ENCODE data around the gene EPHA4. TPM values are rescaled to one million over a fixed set of nuclear protein-coding genes. Genes with fewer than 3 reads are reported as not detected.

Gene EPHA4
- total RNA-seq, 1 experiment from 2014 or later = 3.4 TPM

- POLR2A ChIA-PET = no interaction called here
- in situ Hi-C loops (cut with HindIII; ENCODE audit: low pct_unique_long_range_greater_than_20kb, low sequenced_read_pairs) (no loop called here), intact Hi-C loops (cut with micrococcal nuclease; ENCODE audit: unreplicated experiment) (no loop called here)
- H3K4me3 ChIP-seq (ENCODE audit: low read depth in 2 of 2, low read length in 2 of 2) = no peak overlapping the region
- no peaks in the 10 kb centered on the region for H3K9me3 ChIP-seq (ENCODE audit: control insufficient read depth, insufficient read depth, low read depth, low read length)
- no TSS peak for BruUV-seq (replicated peaks)
- H3K4me1 ChIP-seq (ENCODE audit: control insufficient read depth, insufficient read depth, low read length) = no peaks in the 10 kb centered on the region
- no peaks in the 10 kb centered on the region for H3K27me3 ChIP-seq (ENCODE audit: control insufficient read depth, insufficient read depth, low read length)
- ATAC-seq (no peak), DNase-seq (ENCODE audit: low read depth, low spot score) (no peak)
- no peaks in the 10 kb centered on the region for H3K36me3 ChIP-seq (ENCODE audit: control insufficient read depth, insufficient read depth, low read length)
- TF ChIP-seq REST (IDR thresholded peaks at IDR 0.05; ENCODE audit: insufficient read depth in 1 of 2, low read depth in 2 of 2, low read length in 1 of 2) = no peak
- no peak for TF ChIP-seq POLR2AphosphoS5 (IDR thresholded peaks at IDR 0.05; ENCODE audit: low read depth, low read length)
- TF ChIP-seq SIN3A (IDR thresholded peaks at IDR 0.05; ENCODE audit: borderline replicate concordance, insufficient read depth, low read depth, low read length) = no peak
- TF ChIP-seq CTCF (IDR thresholded peaks at IDR 0.05) = no peak
- CTCF ChIA-PET = no interaction called here
- H3K27ac ChIP-seq (ENCODE audit: low read length) = no peak overlapping the region
These were observed 41.5 kb downstream of the EPHA4 start for GRCh38 chr2:221530653-221531037.

GRCh38 chr2:221529943-221530652, 42.0 kb downstream of the EPHA4 start:
- Histone ChIP-seq H3K4me1 (ENCODE audit: control insufficient read depth, insufficient read depth, low read length) (no peaks in the 10 kb centered on the region), H3K27ac (ENCODE audit: low read length) (no peak overlapping the region), H3K36me3 (ENCODE audit: control insufficient read depth, insufficient read depth, low read length) (no peaks in the 10 kb centered on the region), H3K4me3 (ENCODE audit: low read depth in 2 of 2, low read length in 2 of 2) (no peak overlapping the region), H3K9me3 (ENCODE audit: control insufficient read depth, insufficient read depth, low read depth, low read length) (no peaks in the 10 kb centered on the region), H3K27me3 (ENCODE audit: control insufficient read depth, insufficient read depth, low read length) (no peaks in the 10 kb centered on the region)
- ChIA-PET POLR2A (no interaction called here), CTCF (interaction anchor here (0.5 kb wide), 1 partner anchor 1823 kb away, joined by 3 read pairs; no protein-coding TSS in a partner anchor)
- no TSS peak for BruUV-seq (replicated peaks)
- intact Hi-C loops (cut with micrococcal nuclease; ENCODE audit: unreplicated experiment) (no loop called here), in situ Hi-C loops (cut with HindIII; ENCODE audit: low pct_unique_long_range_greater_than_20kb, low sequenced_read_pairs) (no loop called here)
- no peak for TF ChIP-seq CTCF (IDR thresholded peaks at IDR 0.05)
- TF ChIP-seq POLR2AphosphoS5 (IDR thresholded peaks at IDR 0.05; ENCODE audit: low read depth, low read length) = no peak
- no peak for TF ChIP-seq SIN3A (IDR thresholded peaks at IDR 0.05; ENCODE audit: borderline replicate concordance, insufficient read depth, low read depth, low read length)
- no peak for TF ChIP-seq TCF7L2 (IDR thresholded peaks at IDR 0.05; ENCODE audit: low read depth, low read length)
- no peak for TF ChIP-seq REST (IDR thresholded peaks at IDR 0.05; ENCODE audit: insufficient read depth in 1 of 2, low read depth in 2 of 2, low read length in 1 of 2)
- DNase-seq (ENCODE audit: low read depth, low spot score) (no peak), ATAC-seq (no peak)

Data from Panc1 (cell line).